Activated naive CD4-positive, alpha-beta T cell treated with anti-CD3 and anti-CD28 coated beads, Interleukin-2, amount 50 U/mL, for 72 hours (primary cell): ENCODE results near the gene GRIK3. TPM values are rescaled to one million over a fixed set of nuclear protein-coding genes. Genes with fewer than 3 reads are reported as not detected.
"Not testable (repeated sequence)": the region's sequence is repeated elsewhere in the genome, so short reads cannot be mapped to it uniquely, and the experiment has no call there.

Experiments
- ATAC-seq, 2 donors: fragments of 150-1000 bp; cut with Tn5 transposase; 2 replicates each; pipeline ENCODE4 v1.10.0; 2021; ENCODE audit warnings: mild to moderate bottlenecking in 2 of 2, moderate library complexity in 2 of 2
- DNase-seq, 2 donors: peaks; one replicate each; pipeline ENCODE4 v3.0.0; 2021 to 2022; ENCODE audit warnings: low spot score in 2 of 2
- H3K27ac Mint-ChIP-seq, 2 donors: one replicate each; pipeline ENCODE4 v1.8.0; 2022; ENCODE audit warnings: mild to moderate bottlenecking in 2 of 2, mixed read lengths in 2 of 2
- H3K36me3 Mint-ChIP-seq, 2 donors: one replicate each; pipeline ENCODE4 v1.8.0; 2022; ENCODE audit warnings: mixed read lengths in 2 of 2
- H3K9me3 Mint-ChIP-seq, 2 donors: one replicate each; pipeline ENCODE4 v1.8.0; 2022; ENCODE audit warnings: mixed read lengths in 2 of 2
- total RNA-seq, 2 donors: library from RNA; stranded (reverse); gene quantifications; one replicate each; pipeline ENCODE4 v1.2.3, GENCODE V29; 2022

Gene GRIK3
- total RNA-seq: not detected

- no peak within 1 kb of the TSS for H3K27ac Mint-ChIP-seq
- H3K36me3 Mint-ChIP-seq: no peaks in the 10 kb centered on the region
- no peaks in the 10 kb centered on the region for H3K9me3 Mint-ChIP-seq
- DNase-seq (no peak), ATAC-seq (no peak)
Observed at GRCh38 chr1:37034121-37035013, at the start of gene GRIK3. TSS of gene GRIK3 (minus strand) at chr1:37034515. CDS start at chr1:37034108, 407 bp downstream.

- no peaks in the 10 kb centered on the region for H3K36me3 Mint-ChIP-seq
- no peaks in the 10 kb centered on the region for H3K9me3 Mint-ChIP-seq
- H3K27ac Mint-ChIP-seq: no peak overlapping the region
- no peak for DNase-seq
- ATAC-seq: no peak
Observed at GRCh38 chr1:37084013-37084412, 49.7 kb upstream of the GRIK3 start.

- ATAC-seq: no peak
- H3K27ac Mint-ChIP-seq: no peak overlapping the region
- no peaks in the 10 kb centered on the region for H3K9me3 Mint-ChIP-seq
- no peak for DNase-seq
- no peaks in the 10 kb centered on the region for H3K36me3 Mint-ChIP-seq
Observed at GRCh38 chr1:37083603-37084002, 49.3 kb upstream of the GRIK3 start.

- ATAC-seq, H3K27ac Mint-ChIP-seq: not testable (repeated sequence)
Observed at GRCh38 chr1:37080296-37080986, 46.1 kb upstream of the GRIK3 start.

GRCh38 chr1:37078866-37079265 is 44.6 kb upstream of the GRIK3 start:
- DNase-seq (no peak), ATAC-seq (no peak)
- Mint-ChIP-seq H3K27ac (no peak overlapping the region), H3K36me3 (no peaks in the 10 kb centered on the region), H3K9me3 (no peaks in the 10 kb centered on the region)

More at GRCh38 chr1:37080296-37080986, 46.1 kb upstream of the GRIK3 start:
- not testable (repeated sequence) for H3K9me3 Mint-ChIP-seq, DNase-seq, H3K36me3 Mint-ChIP-seq

- no peak overlapping the region for H3K27ac Mint-ChIP-seq
- H3K9me3 Mint-ChIP-seq: no peaks in the 10 kb centered on the region
- DNase-seq (no peak), ATAC-seq (no peak)
- no peaks in the 10 kb centered on the region for H3K36me3 Mint-ChIP-seq
Observed at GRCh38 chr1:37076168-37076567, 41.9 kb upstream of the GRIK3 start.

GRCh38 chr1:37073854-37074379 is 39.6 kb upstream of the GRIK3 start:
- Mint-ChIP-seq H3K27ac (no peak overlapping the region), H3K9me3 (no peaks in the 10 kb centered on the region), H3K36me3 (no peaks in the 10 kb centered on the region)
- DNase-seq (no peak), ATAC-seq (no peak)

GRCh38 chr1:37073152-37073853 is 39.0 kb upstream of the GRIK3 start:
- H3K9me3 Mint-ChIP-seq: no peaks in the 10 kb centered on the region
- DNase-seq: no peak
- H3K27ac Mint-ChIP-seq: no peak overlapping the region
- no peak for ATAC-seq
- H3K36me3 Mint-ChIP-seq: no peaks in the 10 kb centered on the region

- DNase-seq (no peak), ATAC-seq (no peak)
- H3K9me3 Mint-ChIP-seq: no peaks in the 10 kb centered on the region
Observed at GRCh38 chr1:37071829-37072228, 37.5 kb upstream of the GRIK3 start.

GRCh38 chr1:37070126-37070525 is 35.8 kb upstream of the GRIK3 start:
- no peaks in the 10 kb centered on the region for H3K36me3 Mint-ChIP-seq
- no peak for DNase-seq
- H3K27ac Mint-ChIP-seq: no peak overlapping the region

More at GRCh38 chr1:37071829-37072228, 37.5 kb upstream of the GRIK3 start:
- no peak overlapping the region for H3K27ac Mint-ChIP-seq
- H3K36me3 Mint-ChIP-seq: no peaks in the 10 kb centered on the region

GRCh38 chr1:37069406-37069805 is 35.1 kb upstream of the GRIK3 start:
- DNase-seq: no peak
- ATAC-seq: no peak
- H3K27ac Mint-ChIP-seq: no peak overlapping the region
- H3K9me3 Mint-ChIP-seq: no peaks in the 10 kb centered on the region
- H3K36me3 Mint-ChIP-seq: no peaks in the 10 kb centered on the region

More at GRCh38 chr1:37070126-37070525, 35.8 kb upstream of the GRIK3 start:
- ATAC-seq: no peak
- no peaks in the 10 kb centered on the region for H3K9me3 Mint-ChIP-seq

- H3K36me3 Mint-ChIP-seq: no peaks in the 10 kb centered on the region
- ATAC-seq (no peak), DNase-seq (no peak)
- no peaks in the 10 kb centered on the region for H3K9me3 Mint-ChIP-seq
- H3K27ac Mint-ChIP-seq: no peak overlapping the region
Observed at GRCh38 chr1:37068897-37069296, 34.6 kb upstream of the GRIK3 start.

GRCh38 chr1:37068260-37068659 is 33.9 kb upstream of the GRIK3 start:
- no peak overlapping the region for H3K27ac Mint-ChIP-seq
- DNase-seq (no peak), ATAC-seq (no peak)
- no peaks in the 10 kb centered on the region for H3K36me3 Mint-ChIP-seq
- no peaks in the 10 kb centered on the region for H3K9me3 Mint-ChIP-seq

- Mint-ChIP-seq H3K36me3 (no peaks in the 10 kb centered on the region), H3K9me3 (no peaks in the 10 kb centered on the region), H3K27ac (no peak overlapping the region)
- ATAC-seq (no peak), DNase-seq (no peak)
Observed at GRCh38 chr1:37064039-37064438, 29.7 kb upstream of the GRIK3 start.

- no peak for ATAC-seq
- DNase-seq: no peak
- no peaks in the 10 kb centered on the region for H3K9me3 Mint-ChIP-seq
- H3K27ac Mint-ChIP-seq: no peak overlapping the region
- no peaks in the 10 kb centered on the region for H3K36me3 Mint-ChIP-seq
Observed at GRCh38 chr1:37059346-37059745, 25.0 kb upstream of the GRIK3 start.

GRCh38 chr1:37058424-37058988 is 24.2 kb upstream of the GRIK3 start:
- no peak overlapping the region for H3K27ac Mint-ChIP-seq

More at GRCh38 chr1:37058424-37058988, 24.2 kb upstream of the GRIK3 start:
- ATAC-seq (no peak), DNase-seq (no peak)
- no peaks in the 10 kb centered on the region for H3K36me3 Mint-ChIP-seq
- H3K9me3 Mint-ChIP-seq: no peaks in the 10 kb centered on the region
